Endothelial cell of umbilical vein (primary cell): ENCODE data around the gene TOX2. TPM values are rescaled to one million over a fixed set of nuclear protein-coding genes. Genes with fewer than 3 reads are reported as not detected.

Source experiments
- BruUV-seq: library from RNA; stranded (reverse); fragments of 400-500 nt; replicated peaks from 2 replicates; lab custom pipeline; 2021; lab: Mats Ljungman, UMichigan
- CTCF ChIA-PET: fragments of 300-600, 350-600 bp; sonication (Branson Sonifier 250); formaldehyde crosslinking; loops from one replicate; lab custom pipeline; 2021; ENCODE audit warnings: antibody characterized with exemption, inconsistent platforms; lab: Charles Lee
- POLR2A ChIA-PET: fragments of 300-600, 350-600 bp; sonication (Branson Sonifier 250); formaldehyde crosslinking; loops from one replicate; lab custom pipeline; 2021; ENCODE audit warnings: antibody characterized with exemption, inconsistent platforms; lab: Charles Lee
- DNase-seq: peaks from one replicate; pipeline ENCODE4 v3.0.0-alpha.2; 2011; ENCODE audit warnings: low read depth, low spot score
- FAIRE-seq: peaks from 2 replicates; lab custom pipeline; 2011; peaks lifted over from hg19 to GRCh38; lab: Jason Lieb, UNC
- H2AFZ ChIP-seq: 2 replicates; pipeline ENCODE4 v1.6.0; 2012; ENCODE audit warnings: low read depth, low read length, control low read depth, inconsistent platforms
- H3K27ac ChIP-seq: 2 replicates; pipeline ENCODE4 v1.5.1; 2011; ENCODE audit warnings: low read depth, mild to moderate bottlenecking, control low read depth, low read length, moderate library complexity; ENCODE audit not compliant: insufficient read depth
- H3K27me3 ChIP-seq, 2 experiments: 2 replicates each; pipeline versions ENCODE4 v1.6.0 to v1.6.1; 2011; ENCODE audit warnings: low read length in 2 of 2, mixed read lengths in 1 of 2; ENCODE audit not compliant: control insufficient read depth in 2 of 2, insufficient read depth in 2 of 2
- H3K36me3 ChIP-seq, 2 experiments: 2 replicates in 1 of 2; 3 replicates in 1 of 2; pipeline ENCODE4 v1.5.1; 2011; ENCODE audit warnings: low read length in 2 of 2, mild to moderate bottlenecking in 1 of 2, moderate library complexity in 1 of 2; ENCODE audit not compliant: control insufficient read depth in 2 of 2, insufficient read depth in 2 of 2; ENCODE audit errors: extremely low read depth in 1 of 2
- H3K4me1 ChIP-seq: 3 replicates; pipeline ENCODE4 v1.5.1; 2011; ENCODE audit warnings: mild to moderate bottlenecking, low read length; ENCODE audit not compliant: control insufficient read depth, insufficient read depth; ENCODE audit errors: extremely low read depth
- H3K4me2 ChIP-seq: 2 replicates; pipeline ENCODE4 v1.6.1; 2011; ENCODE audit warnings: low read length, control low read depth, mixed read lengths; ENCODE audit not compliant: insufficient read depth
- H3K4me3 ChIP-seq, 3 experiments: fragments of 200-600 bp in 1 of 3; sonication (generic), shearing (Covaris generic) in 1 of 3; replicated peaks in 1 of 3; 2 replicates each; pipeline ENCODE4 v1.5.1; 2011 to 2016; ENCODE audit warnings: control low read depth in 3 of 3, low read length in 3 of 3, mild to moderate bottlenecking in 2 of 3, inconsistent platforms in 1 of 3, low read depth in 1 of 3, moderate library complexity in 1 of 3; ENCODE audit not compliant: insufficient read depth in 1 of 3
- H3K79me2 ChIP-seq: 2 replicates; pipeline ENCODE4 v1.6.0; 2012; ENCODE audit warnings: low read length, inconsistent platforms; ENCODE audit not compliant: control insufficient read depth, insufficient read depth
- H3K9ac ChIP-seq: replicated peaks from 2 replicates; pipeline ENCODE3; 2011; ENCODE audit warnings: low read length, control low read depth; ENCODE audit not compliant: insufficient read depth; ENCODE audit errors: extremely low read depth
- H3K9me1 ChIP-seq: replicated peaks from 3 replicates; pipeline ENCODE4 v1.6.0; 2011; ENCODE audit warnings: mild to moderate bottlenecking, low read length; ENCODE audit not compliant: control insufficient read depth, insufficient read depth; ENCODE audit errors: extremely low read depth
- H3K9me3 ChIP-seq: replicated peaks from 2 replicates; pipeline ENCODE4 v1.5.1; 2012; ENCODE audit warnings: low read length, inconsistent platforms; ENCODE audit not compliant: control insufficient read depth, insufficient read depth
- H4K20me1 ChIP-seq: replicated peaks from 2 replicates; pipeline ENCODE3; 2011; ENCODE audit warnings: mild to moderate bottlenecking, low read length; ENCODE audit not compliant: control insufficient read depth, insufficient read depth; ENCODE audit errors: extremely low read depth
- EZH2 ChIP-seq: IDR thresholded peaks from 2 replicates; pipeline ENCODE4 v1.6.1; 2012; ENCODE audit warnings: borderline replicate concordance, low read depth, mild to moderate bottlenecking, moderate library complexity, low read length, inconsistent platforms; ENCODE audit not compliant: severe bottlenecking
- FOS ChIP-seq: IDR thresholded peaks from 2 replicates; pipeline ENCODE4 v1.6.1; 2011; ENCODE audit warnings: mild to moderate bottlenecking, low read length, moderate library complexity, borderline replicate concordance; ENCODE audit not compliant: insufficient read depth
- GATA2 ChIP-seq: IDR thresholded peaks from 2 replicates; pipeline ENCODE4 v1.7.0; 2011; ENCODE audit warnings: low read depth, mild to moderate bottlenecking, moderate library complexity, mixed read lengths, low read length; ENCODE audit not compliant: insufficient read length, insufficient read depth
- JUN ChIP-seq: IDR thresholded peaks from 2 replicates; pipeline ENCODE4 v1.6.1; 2011; ENCODE audit warnings: borderline replicate concordance, low read depth; ENCODE audit not compliant: insufficient read length, insufficient read depth
- MYC ChIP-seq: IDR thresholded peaks from one replicate; pipeline ENCODE4 v1.6.1; 2011; ENCODE audit warnings: mild to moderate bottlenecking, low read depth, low read length
- POLR2A ChIP-seq: IDR thresholded peaks from 2 replicates; pipeline ENCODE4 v1.6.1; 2012; ENCODE audit warnings: low read depth, mild to moderate bottlenecking, control low read depth, low read length
- POLR2AphosphoS5 ChIP-seq: IDR thresholded peaks from 2 replicates; pipeline ENCODE4 v1.6.1; 2012; ENCODE audit warnings: low read depth, mild to moderate bottlenecking, control low read depth, low read length, moderate library complexity; ENCODE audit not compliant: insufficient read depth
- dilution Hi-C: fragments of 300-500 bp; cut with MboI; formaldehyde crosslinking; loops from one replicate; pipeline ENCODE4 v1.15.0; 2019; ENCODE audit warnings: low sequenced_read_pairs; ENCODE audit not compliant: extremely low pct_ligation_motif_present
- intact Hi-C: fragments of 100-400 bp; cut with micrococcal nuclease; formaldehyde crosslinking; loops from one replicate; pipeline ENCODE4 v1.10.0; 2022
- polyA plus RNA-seq, 4 experiments: library from polyadenylated mRNA; depleted of rRNA in 3 of 4; stranded (reverse) in 3 of 4; unstranded in 1 of 4; fragments of >200 nt; gene quantifications; 2 replicates each; pipeline versions ENCODE4 v1.2.1 to v1.2.3, GENCODE V29; 2011 to 2012; ENCODE audit warnings: missing spikeins in 1 of 4
- total RNA-seq: library from RNA; stranded (reverse); gene quantifications from 2 replicates; pipeline ENCODE4 v1.2.3, GENCODE V29; 2021
- TF ChIP-seq, protein P1 (sequence below): IDR thresholded peaks from 2 replicates; pipeline ENCODE4 v1.6.1; 2011; ENCODE audit not compliant: insufficient read depth, insufficient read length
- TF ChIP-seq, protein P2 (sequence below), 2 donors: IDR thresholded peaks; 1 replicate in 1 of 2; 2 replicates in 1 of 2; pipeline ENCODE4 v1.5.1; 2011; ENCODE audit warnings: low read length in 2 of 2, mild to moderate bottlenecking in 2 of 2, moderate library complexity in 2 of 2, control low read depth in 1 of 2, inconsistent platforms in 1 of 2, low read depth in 1 of 2; ENCODE audit not compliant: insufficient read depth in 1 of 2; ENCODE audit errors: extremely low read depth in 1 of 2

TOX2 gene
- total and polyA plus RNA-seq, 2 donors (not counting 3 experiments of a cell fraction or from before 2014, with no cell fraction given), result 7.0 to 18.6 TPM

- DNase-seq, result peak; percentile 83
- dilution Hi-C loops, result loop anchor here (25.0 kb wide), 1 partner anchor 149 kb away; no protein-coding TSS in a partner anchor
Measured at GRCh38 chr20:43911066-43911465, 3.6 kb upstream of the TOX2 start.

More at GRCh38 chr20:43911066-43911465, 3.6 kb upstream of the TOX2 start:
- Histone ChIP-seq H4K20me1 (no peaks in the 10 kb centered on the region), H3K27me3 (peaks cover 0 to 4% of the 10 kb centered on the region in 2 experiments), H3K4me3 (no peak overlapping the region), H2AFZ (peak overlapping the region; percentile 27), H3K9me1 (no peaks in the 10 kb centered on the region), H3K79me2 (no peaks in the 10 kb centered on the region), H3K4me1 (peaks cover 24% of the 10 kb centered on the region), H3K9me3 (no peaks in the 10 kb centered on the region), H3K9ac (no peak overlapping the region), H3K36me3 (no peaks in the 10 kb centered on the region), H3K27ac (no peak overlapping the region), H3K4me2 (peak overlapping the region; percentile 33)
- peak; percentile 95 for FAIRE-seq
- TF ChIP-seq MYC, result no peak
- TF ChIP-seq GATA2, result no peak
- peak; percentile 44 for TF ChIP-seq POLR2AphosphoS5
- TF ChIP-seq, protein P1, sequence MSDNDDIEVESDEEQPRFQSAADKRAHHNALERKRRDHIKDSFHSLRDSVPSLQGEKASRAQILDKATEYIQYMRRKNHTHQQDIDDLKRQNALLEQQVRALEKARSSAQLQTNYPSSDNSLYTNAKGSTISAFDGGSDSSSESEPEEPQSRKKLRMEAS, result no peak
- no peak for TF ChIP-seq EZH2
- no peak for TF ChIP-seq POLR2A
- TF ChIP-seq FOS, result peak; percentile 75
- TF ChIP-seq, protein P2, sequence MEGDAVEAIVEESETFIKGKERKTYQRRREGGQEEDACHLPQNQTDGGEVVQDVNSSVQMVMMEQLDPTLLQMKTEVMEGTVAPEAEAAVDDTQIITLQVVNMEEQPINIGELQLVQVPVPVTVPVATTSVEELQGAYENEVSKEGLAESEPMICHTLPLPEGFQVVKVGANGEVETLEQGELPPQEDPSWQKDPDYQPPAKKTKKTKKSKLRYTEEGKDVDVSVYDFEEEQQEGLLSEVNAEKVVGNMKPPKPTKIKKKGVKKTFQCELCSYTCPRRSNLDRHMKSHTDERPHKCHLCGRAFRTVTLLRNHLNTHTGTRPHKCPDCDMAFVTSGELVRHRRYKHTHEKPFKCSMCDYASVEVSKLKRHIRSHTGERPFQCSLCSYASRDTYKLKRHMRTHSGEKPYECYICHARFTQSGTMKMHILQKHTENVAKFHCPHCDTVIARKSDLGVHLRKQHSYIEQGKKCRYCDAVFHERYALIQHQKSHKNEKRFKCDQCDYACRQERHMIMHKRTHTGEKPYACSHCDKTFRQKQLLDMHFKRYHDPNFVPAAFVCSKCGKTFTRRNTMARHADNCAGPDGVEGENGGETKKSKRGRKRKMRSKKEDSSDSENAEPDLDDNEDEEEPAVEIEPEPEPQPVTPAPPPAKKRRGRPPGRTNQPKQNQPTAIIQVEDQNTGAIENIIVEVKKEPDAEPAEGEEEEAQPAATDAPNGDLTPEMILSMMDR (IDR thresholded peaks at IDR 0.05; ENCODE audit: extremely low read depth in 1 of 2, insufficient read depth in 1 of 2, low read depth in 1 of 2, low read length in 2 of 2), result peak; percentile 25 to 35
- TF ChIP-seq JUN, result peak; percentile 74
- ChIA-PET POLR2A (no interaction called here), CTCF (interaction anchor here (0.7 to 2.7 kb wide), 24 partner anchors 9 to 373 kb away, joined by 3 to 62 read pairs (median 4); no protein-coding TSS in a partner anchor)
- no TSS peak for BruUV-seq
- intact Hi-C loops, result loop anchor here (1.0 to 10.0 kb wide), 6 partner anchors 66 to 462 kb away; partner anchors contain the start of gene MYBL2
